Endothelial cell of umbilical vein (primary cell): Measurements from ENCODE around the gene CNNM2. TPM values are rescaled to one million over a fixed set of nuclear protein-coding genes. Genes with fewer than 3 reads are reported as not detected.

ENCODE experiments used
- BruUV-seq: library from RNA; stranded (reverse); fragments of 400-500 nt; replicated peaks from 2 replicates; lab custom pipeline; 2021; lab: Mats Ljungman, UMichigan
- CTCF ChIA-PET: fragments of 300-600, 350-600 bp; sonication (Branson Sonifier 250); formaldehyde crosslinking; loops from one replicate; lab custom pipeline; 2021; ENCODE audit warnings: antibody characterized with exemption, inconsistent platforms; lab: Charles Lee
- POLR2A ChIA-PET: fragments of 300-600, 350-600 bp; sonication (Branson Sonifier 250); formaldehyde crosslinking; loops from one replicate; lab custom pipeline; 2021; ENCODE audit warnings: antibody characterized with exemption, inconsistent platforms; lab: Charles Lee
- DNase-seq: peaks from one replicate; pipeline ENCODE4 v3.0.0-alpha.2; 2011; ENCODE audit warnings: low read depth, low spot score
- FAIRE-seq: peaks from 2 replicates; lab custom pipeline; 2011; peaks lifted over from hg19 to GRCh38; lab: Jason Lieb, UNC
- H2AFZ ChIP-seq: 2 replicates; pipeline ENCODE4 v1.6.0; 2012; ENCODE audit warnings: low read depth, low read length, control low read depth, inconsistent platforms
- H3K27ac ChIP-seq: 2 replicates; pipeline ENCODE4 v1.5.1; 2011; ENCODE audit warnings: low read depth, mild to moderate bottlenecking, control low read depth, low read length, moderate library complexity; ENCODE audit not compliant: insufficient read depth
- H3K27me3 ChIP-seq, 2 experiments: 2 replicates each; pipeline versions ENCODE4 v1.6.0 to v1.6.1; 2011; ENCODE audit warnings: low read length in 2 of 2, mixed read lengths in 1 of 2; ENCODE audit not compliant: control insufficient read depth in 2 of 2, insufficient read depth in 2 of 2
- H3K36me3 ChIP-seq, 2 experiments: 2 replicates in 1 of 2; 3 replicates in 1 of 2; pipeline ENCODE4 v1.5.1; 2011; ENCODE audit warnings: low read length in 2 of 2, mild to moderate bottlenecking in 1 of 2, moderate library complexity in 1 of 2; ENCODE audit not compliant: control insufficient read depth in 2 of 2, insufficient read depth in 2 of 2; ENCODE audit errors: extremely low read depth in 1 of 2
- H3K4me1 ChIP-seq: 3 replicates; pipeline ENCODE4 v1.5.1; 2011; ENCODE audit warnings: mild to moderate bottlenecking, low read length; ENCODE audit not compliant: control insufficient read depth, insufficient read depth; ENCODE audit errors: extremely low read depth
- H3K4me2 ChIP-seq: 2 replicates; pipeline ENCODE4 v1.6.1; 2011; ENCODE audit warnings: low read length, control low read depth, mixed read lengths; ENCODE audit not compliant: insufficient read depth
- H3K4me3 ChIP-seq, 3 experiments: fragments of 200-600 bp in 1 of 3; sonication (generic), shearing (Covaris generic) in 1 of 3; replicated peaks in 1 of 3; 2 replicates each; pipeline ENCODE4 v1.5.1; 2011 to 2016; ENCODE audit warnings: control low read depth in 3 of 3, low read length in 3 of 3, mild to moderate bottlenecking in 2 of 3, inconsistent platforms in 1 of 3, low read depth in 1 of 3, moderate library complexity in 1 of 3; ENCODE audit not compliant: insufficient read depth in 1 of 3
- H3K79me2 ChIP-seq: 2 replicates; pipeline ENCODE4 v1.6.0; 2012; ENCODE audit warnings: low read length, inconsistent platforms; ENCODE audit not compliant: control insufficient read depth, insufficient read depth
- H3K9ac ChIP-seq: replicated peaks from 2 replicates; pipeline ENCODE3; 2011; ENCODE audit warnings: low read length, control low read depth; ENCODE audit not compliant: insufficient read depth; ENCODE audit errors: extremely low read depth
- H3K9me1 ChIP-seq: replicated peaks from 3 replicates; pipeline ENCODE4 v1.6.0; 2011; ENCODE audit warnings: mild to moderate bottlenecking, low read length; ENCODE audit not compliant: control insufficient read depth, insufficient read depth; ENCODE audit errors: extremely low read depth
- H3K9me3 ChIP-seq: replicated peaks from 2 replicates; pipeline ENCODE4 v1.5.1; 2012; ENCODE audit warnings: low read length, inconsistent platforms; ENCODE audit not compliant: control insufficient read depth, insufficient read depth
- H4K20me1 ChIP-seq: replicated peaks from 2 replicates; pipeline ENCODE3; 2011; ENCODE audit warnings: mild to moderate bottlenecking, low read length; ENCODE audit not compliant: control insufficient read depth, insufficient read depth; ENCODE audit errors: extremely low read depth
- CTCF ChIP-seq, 2 donors: IDR thresholded peaks; 1 replicate in 1 of 2; 2 replicates in 1 of 2; pipeline ENCODE4 v1.5.1; 2011; ENCODE audit warnings: low read length in 2 of 2, mild to moderate bottlenecking in 2 of 2, moderate library complexity in 2 of 2, control low read depth in 1 of 2, inconsistent platforms in 1 of 2, low read depth in 1 of 2; ENCODE audit not compliant: insufficient read depth in 1 of 2; ENCODE audit errors: extremely low read depth in 1 of 2
- EZH2 ChIP-seq: IDR thresholded peaks from 2 replicates; pipeline ENCODE4 v1.6.1; 2012; ENCODE audit warnings: borderline replicate concordance, low read depth, mild to moderate bottlenecking, moderate library complexity, low read length, inconsistent platforms; ENCODE audit not compliant: severe bottlenecking
- FOS ChIP-seq: IDR thresholded peaks from 2 replicates; pipeline ENCODE4 v1.6.1; 2011; ENCODE audit warnings: mild to moderate bottlenecking, low read length, moderate library complexity, borderline replicate concordance; ENCODE audit not compliant: insufficient read depth
- GATA2 ChIP-seq: IDR thresholded peaks from 2 replicates; pipeline ENCODE4 v1.7.0; 2011; ENCODE audit warnings: low read depth, mild to moderate bottlenecking, moderate library complexity, mixed read lengths, low read length; ENCODE audit not compliant: insufficient read length, insufficient read depth
- JUN ChIP-seq: IDR thresholded peaks from 2 replicates; pipeline ENCODE4 v1.6.1; 2011; ENCODE audit warnings: borderline replicate concordance, low read depth; ENCODE audit not compliant: insufficient read length, insufficient read depth
- MAX ChIP-seq: IDR thresholded peaks from 2 replicates; pipeline ENCODE4 v1.6.1; 2011; ENCODE audit not compliant: insufficient read depth, insufficient read length
- MYC ChIP-seq: IDR thresholded peaks from one replicate; pipeline ENCODE4 v1.6.1; 2011; ENCODE audit warnings: mild to moderate bottlenecking, low read depth, low read length
- POLR2A ChIP-seq: IDR thresholded peaks from 2 replicates; pipeline ENCODE4 v1.6.1; 2012; ENCODE audit warnings: low read depth, mild to moderate bottlenecking, control low read depth, low read length
- POLR2AphosphoS5 ChIP-seq: IDR thresholded peaks from 2 replicates; pipeline ENCODE4 v1.6.1; 2012; ENCODE audit warnings: low read depth, mild to moderate bottlenecking, control low read depth, low read length, moderate library complexity; ENCODE audit not compliant: insufficient read depth
- dilution Hi-C: fragments of 300-500 bp; cut with MboI; formaldehyde crosslinking; loops from one replicate; pipeline ENCODE4 v1.15.0; 2019; ENCODE audit warnings: low sequenced_read_pairs; ENCODE audit not compliant: extremely low pct_ligation_motif_present
- intact Hi-C: fragments of 100-400 bp; cut with micrococcal nuclease; formaldehyde crosslinking; loops from one replicate; pipeline ENCODE4 v1.10.0; 2022
- polyA plus RNA-seq, 4 experiments: library from polyadenylated mRNA; depleted of rRNA in 3 of 4; stranded (reverse) in 3 of 4; unstranded in 1 of 4; fragments of >200 nt; gene quantifications; 2 replicates each; pipeline versions ENCODE4 v1.2.1 to v1.2.3, GENCODE V29; 2011 to 2012; ENCODE audit warnings: missing spikeins in 1 of 4
- total RNA-seq: library from RNA; stranded (reverse); gene quantifications from 2 replicates; pipeline ENCODE4 v1.2.3, GENCODE V29; 2021

The CNNM2 gene
- total and polyA plus RNA-seq, 2 donors (not counting 3 experiments of a cell fraction or from before 2014, with no cell fraction given) = 1.9 to 3.0 TPM

DNA sequence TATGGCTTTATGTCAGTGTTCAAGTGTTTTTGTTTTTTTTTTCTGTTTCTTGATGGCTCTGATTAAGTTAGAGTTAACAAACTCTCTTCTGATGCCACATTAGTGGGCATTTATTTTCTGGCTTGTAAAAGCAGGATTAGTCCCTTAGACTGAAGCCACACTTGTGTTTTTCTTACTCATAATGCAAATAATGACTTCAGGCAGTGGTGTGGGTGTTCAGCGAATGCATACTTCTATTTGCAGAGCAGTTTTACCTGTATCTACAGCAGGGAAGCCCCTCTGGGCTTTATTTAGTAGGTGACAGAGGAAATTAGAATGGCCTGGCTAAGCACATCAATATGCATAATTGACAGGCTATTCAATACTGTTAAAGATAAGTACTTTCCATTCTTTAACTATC is 79.9 kb downstream of the CNNM2 start:
- H3K9ac ChIP-seq = no peak overlapping the region
- H3K9me3 ChIP-seq = no peaks in the 10 kb centered on the region
- intact Hi-C loops (no loop called here), dilution Hi-C loops (no loop called here)
- no peaks in the 10 kb centered on the region for H3K4me1 ChIP-seq
- no peak overlapping the region for H3K4me2 ChIP-seq
- DNase-seq (no peak), FAIRE-seq (no peak)
- H3K4me3 ChIP-seq = no peak overlapping the region
- H3K79me2 ChIP-seq = no peaks in the 10 kb centered on the region
- ChIA-PET CTCF (interaction anchor here (1.0 kb wide), 1 partner anchor 11 kb away, joined by 3 read pairs; no protein-coding TSS in a partner anchor), POLR2A (no interaction called here)
- H4K20me1 ChIP-seq = no peaks in the 10 kb centered on the region
- no peaks in the 10 kb centered on the region for H3K9me1 ChIP-seq
- no peak overlapping the region for H2AFZ ChIP-seq
- H3K27ac ChIP-seq = no peak overlapping the region
- no TSS peak for BruUV-seq
- TF ChIP-seq FOS (no peak), MYC (no peak), GATA2 (no peak), POLR2A (no peak), JUN (no peak), CTCF (IDR thresholded peaks at IDR 0.05; ENCODE audit: extremely low read depth in 1 of 2, insufficient read depth in 1 of 2, low read depth in 1 of 2, low read length in 2 of 2) (no peak), EZH2 (no peak), POLR2AphosphoS5 (no peak), MAX (no peak)
- no peaks in the 10 kb centered on the region for H3K36me3 ChIP-seq
- H3K27me3 ChIP-seq = no peaks in the 10 kb centered on the region
